HG02610 (cell line): Measurements from ENCODE around the gene PDE4D.
A peak's percentile ranks its signal among the peaks of the same experiment; 100 is the strongest.
"Not testable (repeated sequence)": the region's sequence is repeated elsewhere in the genome, so short reads cannot be mapped to it uniquely, and the experiment has no call there.

Source experiments
- ATAC-seq: cut with Tn5 transposase; IDR thresholded peaks from one replicate; pipeline ENCODE4 v1.9.1; 2021; ENCODE audit warnings: mild to moderate bottlenecking, moderate library complexity; ENCODE audit not compliant: unreplicated experiment

The PDE4D gene

GRCh38 chr5:59390074-59390659 is 503.4 kb downstream of the PDE4D start:
- no peak for ATAC-seq

GRCh38 chr5:59387127-59387526 is 506.4 kb downstream of the PDE4D start:
- ATAC-seq = no peak

- ATAC-seq = no peak
Observed at GRCh38 chr5:59385700-59386099, 507.8 kb downstream of the PDE4D start.

- ATAC-seq = peak; percentile 100
Observed at GRCh38 chr5:59380350-59380951, 513.1 kb downstream of the PDE4D start.

- not testable (repeated sequence) for ATAC-seq
Observed at GRCh38 chr5:59374036-59374435, 519.5 kb downstream of the PDE4D start.

- ATAC-seq = no peak
Observed at GRCh38 chr5:59371525-59372127, 521.9 kb downstream of the PDE4D start.

- no peak for ATAC-seq
Observed at GRCh38 chr5:59368951-59369350, 524.6 kb downstream of the PDE4D start.

- no peak for ATAC-seq
Observed at GRCh38 chr5:59367791-59368394, 525.6 kb downstream of the PDE4D start.

GRCh38 chr5:59366784-59367183 is 526.7 kb downstream of the PDE4D start:
- ATAC-seq = no peak

- ATAC-seq = no peak
Observed at GRCh38 chr5:59362438-59362837, 531.1 kb downstream of the PDE4D start.

GRCh38 chr5:59361454-59361853 is 532.1 kb downstream of the PDE4D start:
- no peak for ATAC-seq

GRCh38 chr5:59360130-59360555 is 533.4 kb downstream of the PDE4D start:
- no peak for ATAC-seq

- ATAC-seq = no peak
Observed at GRCh38 chr5:59358005-59358861, 535.3 kb downstream of the PDE4D start.

- ATAC-seq = no peak
Observed at GRCh38 chr5:59357381-59357977, 536.0 kb downstream of the PDE4D start.

- ATAC-seq = no peak
Observed at GRCh38 chr5:59356813-59357380, 536.6 kb downstream of the PDE4D start.

GRCh38 chr5:59354811-59355210 is 538.7 kb downstream of the PDE4D start:
- ATAC-seq = no peak

GRCh38 chr5:59354274-59354673 is 539.3 kb downstream of the PDE4D start:
- no peak for ATAC-seq

GRCh38 chr5:59351076-59351794 is 542.3 kb downstream of the PDE4D start:
- ATAC-seq = no peak

- ATAC-seq = no peak
Observed at GRCh38 chr5:59348189-59348588, 545.3 kb downstream of the PDE4D start.

- no peak for ATAC-seq
Observed at GRCh38 chr5:59346982-59347381, 546.5 kb downstream of the PDE4D start.
